Activated naive CD4-positive, alpha-beta T cell treated with anti-CD3 and anti-CD28 coated beads, Interleukin-2, amount 10 ng/mL, durations not matched to agents 5 hours and 36 hours (primary cell): ENCODE data around the gene FLT1. TPM values are rescaled to one million over a fixed set of nuclear protein-coding genes. Genes with fewer than 3 reads are reported as not detected.

ENCODE experiments used
- total RNA-seq, 2 experiments: library from RNA; stranded (reverse); gene quantifications; one replicate each; pipeline ENCODE4 v1.2.3, GENCODE V29; 2021

FLT1 gene, protein sequence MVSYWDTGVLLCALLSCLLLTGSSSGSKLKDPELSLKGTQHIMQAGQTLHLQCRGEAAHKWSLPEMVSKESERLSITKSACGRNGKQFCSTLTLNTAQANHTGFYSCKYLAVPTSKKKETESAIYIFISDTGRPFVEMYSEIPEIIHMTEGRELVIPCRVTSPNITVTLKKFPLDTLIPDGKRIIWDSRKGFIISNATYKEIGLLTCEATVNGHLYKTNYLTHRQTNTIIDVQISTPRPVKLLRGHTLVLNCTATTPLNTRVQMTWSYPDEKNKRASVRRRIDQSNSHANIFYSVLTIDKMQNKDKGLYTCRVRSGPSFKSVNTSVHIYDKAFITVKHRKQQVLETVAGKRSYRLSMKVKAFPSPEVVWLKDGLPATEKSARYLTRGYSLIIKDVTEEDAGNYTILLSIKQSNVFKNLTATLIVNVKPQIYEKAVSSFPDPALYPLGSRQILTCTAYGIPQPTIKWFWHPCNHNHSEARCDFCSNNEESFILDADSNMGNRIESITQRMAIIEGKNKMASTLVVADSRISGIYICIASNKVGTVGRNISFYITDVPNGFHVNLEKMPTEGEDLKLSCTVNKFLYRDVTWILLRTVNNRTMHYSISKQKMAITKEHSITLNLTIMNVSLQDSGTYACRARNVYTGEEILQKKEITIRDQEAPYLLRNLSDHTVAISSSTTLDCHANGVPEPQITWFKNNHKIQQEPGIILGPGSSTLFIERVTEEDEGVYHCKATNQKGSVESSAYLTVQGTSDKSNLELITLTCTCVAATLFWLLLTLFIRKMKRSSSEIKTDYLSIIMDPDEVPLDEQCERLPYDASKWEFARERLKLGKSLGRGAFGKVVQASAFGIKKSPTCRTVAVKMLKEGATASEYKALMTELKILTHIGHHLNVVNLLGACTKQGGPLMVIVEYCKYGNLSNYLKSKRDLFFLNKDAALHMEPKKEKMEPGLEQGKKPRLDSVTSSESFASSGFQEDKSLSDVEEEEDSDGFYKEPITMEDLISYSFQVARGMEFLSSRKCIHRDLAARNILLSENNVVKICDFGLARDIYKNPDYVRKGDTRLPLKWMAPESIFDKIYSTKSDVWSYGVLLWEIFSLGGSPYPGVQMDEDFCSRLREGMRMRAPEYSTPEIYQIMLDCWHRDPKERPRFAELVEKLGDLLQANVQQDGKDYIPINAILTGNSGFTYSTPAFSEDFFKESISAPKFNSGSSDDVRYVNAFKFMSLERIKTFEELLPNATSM (N-terminal part only)
- total RNA-seq = 1 to 10 TPM; 1.4 to 1.7 TPM

GRCh38 chr13:28494778-28495537, at the start of gene FLT1:
FLT1 (minus strand) TSS chr13:28495128; CDS start chr13:28494843, 285 bp downstream.

Other genes starting within 250 kb of the FLT1 start
- gene POMP, start 164.0 kb upstream of the FLT1 start, total RNA-seq = 10 to 100 TPM; 66.5 to 68.6 TPM
- gene SLC46A3, start 223.8 kb upstream of the FLT1 start, total RNA-seq = 10 to 100 TPM; 16.9 to 17.4 TPM